NCI-H1694 treated with DMSO at 0.1 percent for 48 hours (cell line): ENCODE measurements around the gene SPATS2L.

ENCODE experiments used
- DNase-seq: peaks from one replicate; lab custom pipeline; 2025; lab: John Stamatoyannopoulos, UW

SPATS2L gene

GRCh38 chr2:200416878-200417277, 110.4 kb downstream of the SPATS2L start:
- no peak for DNase-seq

DNA sequence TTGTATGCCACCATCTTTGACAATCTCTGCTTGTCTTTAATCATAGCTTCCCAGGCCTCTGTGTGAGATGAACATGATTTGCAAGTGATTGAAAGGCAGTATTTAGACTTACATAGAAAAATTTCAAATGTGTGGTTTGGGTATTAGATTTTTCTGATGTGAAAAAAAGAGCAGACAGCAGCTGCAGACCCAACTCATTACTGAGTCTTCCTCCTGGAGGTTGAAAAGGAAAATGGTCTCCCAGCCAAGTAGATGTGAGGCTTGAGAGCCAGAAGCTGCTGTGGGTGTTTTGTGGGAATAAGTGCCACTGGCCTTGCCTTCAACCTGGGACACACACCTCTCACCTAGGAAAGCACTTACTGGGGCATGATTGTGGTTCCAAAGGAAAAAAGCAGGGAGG, 110.9 kb downstream of the SPATS2L start:
- no peak for DNase-seq

GRCh38 chr2:200418399-200418798, 111.9 kb downstream of the SPATS2L start:
- DNase-seq, result no peak

- no peak for DNase-seq
Measured at GRCh38 chr2:200419325-200419724, 112.8 kb downstream of the SPATS2L start.

DNA sequence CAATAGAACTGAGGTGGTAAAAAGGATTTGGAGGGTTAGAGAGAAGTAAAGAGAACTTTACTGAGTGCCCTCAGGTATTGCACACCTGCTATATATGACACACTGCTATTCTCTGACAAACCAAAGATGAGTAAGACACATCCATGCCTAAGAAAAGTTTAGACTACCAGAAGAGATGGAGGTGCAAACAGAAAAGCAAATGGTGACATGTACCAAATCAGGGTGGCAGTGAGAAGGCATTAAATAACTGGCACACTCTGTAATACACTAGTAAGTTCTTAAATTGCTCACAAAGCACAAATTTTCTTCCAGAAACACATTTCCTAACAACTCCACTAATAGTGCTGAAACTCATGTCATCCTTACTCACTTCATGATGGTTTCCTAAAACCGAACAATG, 114.8 kb downstream of the SPATS2L start:
- no peak for DNase-seq

GRCh38 chr2:200422071-200422470, 115.6 kb downstream of the SPATS2L start:
- no peak for DNase-seq

GRCh38 chr2:200422532-200423261, 116.2 kb downstream of the SPATS2L start:
- no peak for DNase-seq

- no peak for DNase-seq
Measured at GRCh38 chr2:200423541-200423940, 117.0 kb downstream of the SPATS2L start.

- DNase-seq, result no peak
Measured at GRCh38 chr2:200425026-200425821, 118.7 kb downstream of the SPATS2L start.

GRCh38 chr2:200426754-200427153, 120.3 kb downstream of the SPATS2L start:
- no peak for DNase-seq

DNA sequence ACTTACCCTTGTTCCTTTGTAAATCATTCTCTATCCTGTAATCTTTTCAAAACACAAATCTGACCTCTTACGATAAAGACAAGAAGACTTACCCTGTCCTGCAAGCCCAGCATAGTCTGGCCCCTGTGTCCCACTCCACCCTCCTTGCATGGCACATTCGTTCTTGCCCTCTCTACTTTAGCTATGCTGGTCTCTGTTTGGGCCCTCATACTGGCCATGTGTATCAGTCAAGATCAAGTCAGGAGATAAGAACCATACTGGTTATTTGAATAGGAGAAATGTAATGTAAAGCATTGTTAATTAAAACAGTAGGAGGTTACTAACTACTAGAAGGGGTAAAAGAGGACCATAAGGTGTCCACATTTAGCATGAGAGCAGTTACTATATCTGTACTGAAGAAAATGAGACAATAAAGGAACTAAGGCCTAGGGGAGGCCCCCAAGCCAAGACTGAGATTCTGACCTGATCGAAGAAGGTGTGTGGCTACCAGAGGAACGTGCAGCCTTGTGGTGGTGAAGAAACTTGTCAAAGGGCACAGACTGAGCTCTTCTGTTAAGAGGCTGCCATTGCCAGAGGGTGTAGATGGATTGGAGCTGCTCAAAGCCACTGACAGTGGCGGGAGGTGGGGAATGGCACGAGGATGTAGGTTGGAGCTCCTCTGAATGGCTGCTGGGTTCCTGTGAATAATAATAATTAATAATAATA, 122.6 kb downstream of the SPATS2L start:
- DNase-seq, result no peak

DNA sequence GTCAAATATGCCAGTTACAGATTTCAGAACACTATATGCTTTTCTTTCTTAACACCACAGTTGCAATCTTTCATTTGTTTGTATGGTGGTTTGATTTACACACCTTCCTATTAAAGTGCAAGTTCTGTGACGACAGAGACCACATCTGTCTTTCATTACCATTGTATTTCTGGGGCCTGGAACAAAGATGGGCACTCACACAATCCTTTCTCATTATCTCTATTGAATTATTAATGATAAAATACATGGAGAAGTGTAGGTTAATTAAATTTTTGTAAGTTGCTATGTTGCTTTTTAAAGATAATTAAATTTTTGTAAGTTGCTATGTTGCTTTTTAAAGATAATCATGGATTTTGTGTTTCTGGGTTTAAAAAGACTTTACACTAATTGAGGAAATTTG, 123.5 kb downstream of the SPATS2L start:
- DNase-seq, result no peak

DNA sequence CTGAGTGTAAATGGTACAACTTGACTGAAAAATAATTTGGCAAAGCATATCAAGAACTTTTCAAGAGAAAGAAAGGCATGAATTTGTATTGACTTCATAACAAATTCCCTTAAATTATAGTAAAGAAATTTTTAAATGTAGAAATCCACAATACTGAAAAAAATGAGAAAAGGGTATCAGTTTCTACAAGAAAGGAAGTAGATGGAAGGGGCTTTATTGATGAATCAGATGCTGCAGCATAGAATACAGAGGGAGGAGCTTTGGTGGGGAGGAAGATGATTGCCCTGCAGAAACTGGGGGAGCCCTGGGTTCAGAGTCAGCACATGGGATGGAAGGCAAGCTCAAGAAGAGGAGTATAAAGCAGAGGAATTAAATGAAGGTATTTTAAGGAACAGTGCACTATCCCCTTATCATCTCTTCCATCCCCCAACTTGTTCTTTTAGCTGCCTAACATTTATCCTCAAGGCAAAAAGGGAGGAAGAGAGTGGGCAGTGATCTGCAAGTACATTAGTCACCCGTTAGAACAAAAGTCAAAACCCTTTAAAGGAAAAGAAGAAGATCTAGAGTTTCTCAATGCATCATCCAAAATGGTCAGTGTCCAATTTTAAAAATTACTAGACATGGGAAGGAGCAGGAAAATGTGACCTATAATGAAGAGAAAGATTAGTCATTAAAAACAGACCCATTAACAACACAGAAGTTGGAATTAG, 125.7 kb downstream of the SPATS2L start:
- DNase-seq, result no peak

DNA sequence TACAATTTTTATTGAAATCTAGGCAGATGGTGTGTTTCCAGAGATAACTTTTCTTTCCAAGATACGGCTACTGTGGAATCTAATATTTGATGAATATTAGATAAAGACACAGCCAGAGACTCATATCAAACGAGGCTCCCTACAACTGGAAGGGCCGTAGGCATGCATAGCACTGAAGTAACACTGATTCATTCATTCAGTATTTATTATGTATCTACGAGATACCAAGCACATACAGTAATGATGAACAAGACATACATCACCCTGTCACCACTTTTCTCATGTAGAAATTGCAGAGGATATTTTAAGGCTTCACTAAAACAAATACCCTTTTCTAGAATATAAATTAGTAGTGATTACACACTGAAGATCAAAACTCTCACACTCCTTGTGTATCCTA, 128.9 kb downstream of the SPATS2L start:
- no peak for DNase-seq

- DNase-seq, result no peak
Measured at GRCh38 chr2:200438251-200438650, 131.8 kb downstream of the SPATS2L start.

GRCh38 chr2:200438846-200439245, 132.4 kb downstream of the SPATS2L start:
- no peak for DNase-seq

DNA sequence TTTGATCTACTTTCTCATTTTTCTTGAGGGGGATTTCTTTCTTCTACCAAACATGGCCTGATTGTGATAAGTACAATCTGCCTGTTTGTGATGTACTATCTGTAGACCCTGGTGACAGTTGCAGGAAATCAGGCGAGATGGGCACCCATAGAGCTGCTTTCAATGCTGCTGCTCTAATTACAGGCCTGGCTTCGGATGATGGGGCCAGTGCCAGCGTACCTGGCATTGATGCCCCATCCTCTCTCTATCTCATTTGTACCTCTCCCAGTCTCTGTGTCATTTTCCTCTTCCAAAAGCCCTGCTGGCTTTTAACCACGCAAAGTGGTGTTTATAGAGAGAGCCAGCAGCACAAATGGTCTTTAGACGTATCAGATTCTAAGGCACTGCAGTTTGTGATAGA, 133.5 kb downstream of the SPATS2L start:
- no peak for DNase-seq

GRCh38 chr2:200442471-200442870, 136.0 kb downstream of the SPATS2L start:
- DNase-seq, result no peak

- DNase-seq, result no peak
Measured at GRCh38 chr2:200443376-200443775, 136.9 kb downstream of the SPATS2L start.

- no peak for DNase-seq
Measured at GRCh38 chr2:200443916-200444315, 137.4 kb downstream of the SPATS2L start.

- no peak for DNase-seq
Measured at GRCh38 chr2:200444530-200444929, 138.0 kb downstream of the SPATS2L start.

DNA sequence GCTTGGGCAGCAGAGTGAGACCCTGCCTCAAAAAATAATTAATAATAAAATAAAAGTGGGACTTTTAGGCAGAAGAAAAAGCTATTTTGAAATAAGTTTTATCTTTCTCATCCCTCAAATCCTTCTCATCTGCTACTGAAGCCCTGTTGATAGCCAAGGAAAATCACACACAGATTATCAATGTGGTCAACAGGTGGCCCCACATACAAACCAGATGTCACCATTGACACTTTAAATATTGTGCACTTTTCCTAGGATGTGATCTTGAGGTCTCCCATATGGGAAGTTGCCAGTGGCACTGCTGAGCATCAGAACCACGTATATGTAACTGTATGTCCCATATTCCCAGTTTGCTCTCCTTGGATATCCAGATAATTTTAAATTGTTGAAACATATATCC, 138.8 kb downstream of the SPATS2L start:
- no peak for DNase-seq
